ENCODE results near the gene TTL. TPM values are rescaled to one million over a fixed set of nuclear protein-coding genes. Genes with fewer than 3 reads are reported as not detected.

TTL gene
- total RNA-seq, 1 experiment from 2014 or later: 31.4 TPM

GRCh38 chr2:112483042-112483473, 1.1 kb downstream of the TTL start:
- Histone ChIP-seq H3K9ac (ENCODE audit: low read length) (peak overlapping the region; percentile 94), H3K4me3 (ENCODE audit: low read length) (peak overlapping the region; percentile 100), H3K9me3 (ENCODE audit: low read length) (no peaks in the 10 kb centered on the region), H3K79me2 (ENCODE audit: low read length) (peaks cover 58% of the 10 kb centered on the region), H3K27me3 (ENCODE audit: low read length) (no peaks in the 10 kb centered on the region), H3F3A (ENCODE audit: low read length, unreplicated experiment) (no peaks in the 10 kb centered on the region), H3K4me2 (ENCODE audit: low read length) (peak overlapping the region; percentile 99), H3K27ac (ENCODE audit: low read length) (peak overlapping the region; percentile 74), H3K9me2 (replicated peaks; ENCODE audit: low read length) (no peaks in the 10 kb centered on the region), H3K4me1 (ENCODE audit: insufficient read depth, low read length) (peaks cover 17% of the 10 kb centered on the region), H4K20me1 (ENCODE audit: low read length) (no peaks in the 10 kb centered on the region), H2AFZ (ENCODE audit: low read length) (peak overlapping the region; percentile 70), H3K36me3 (ENCODE audit: low read depth, low read length) (peaks cover 9% of the 10 kb centered on the region; the same call in 1 of the 2 replicates)
- intact Hi-C loops (cut with micrococcal nuclease): no loop called here
- ChIA-PET CTCF (interaction anchor here (0.6 to 0.7 kb wide), 2 partner anchors 9 to 101 kb away, joined by 12 to 16 read pairs; no protein-coding TSS in a partner anchor), POLR2A (ENCODE audit: unreplicated experiment) (interaction anchor here (0.6 kb wide), 1 partner anchor 161 kb away, joined by 5 read pairs; no protein-coding TSS in a partner anchor)
- no TSS peak for BruUV-seq (replicated peaks)
- ATAC-seq: peak; percentile 22; the same call in 1 of the 2 replicates
- TF ChIP-seq CTCF (conservative IDR thresholded peaks at IDR 0.05; ENCODE audit: low read depth, low read length) (no peak), EZH2 (IDR thresholded peaks at IDR 0.05; ENCODE audit: low read length, unreplicated experiment) (no peak), EZH2phosphoT487 (IDR thresholded peaks at IDR 0.05; ENCODE audit: borderline replicate concordance, low read length) (no peak)
- DNase-seq: peak; percentile 58

GRCh38 chr2:112483831-112484230, 1.9 kb downstream of the TTL start:
- ChIA-PET POLR2A (ENCODE audit: unreplicated experiment) (no interaction called here), CTCF (no interaction called here)
- Histone ChIP-seq H3K27ac (ENCODE audit: low read length) (peak overlapping the region; percentile 74), H2AFZ (ENCODE audit: low read length) (peak overlapping the region; percentile 70; the same call in 1 of the 2 replicates), H3K36me3 (ENCODE audit: low read depth, low read length) (peaks cover 9% of the 10 kb centered on the region; the same call in 1 of the 2 replicates), H4K20me1 (ENCODE audit: low read length) (no peaks in the 10 kb centered on the region), H3K9me2 (replicated peaks; ENCODE audit: low read length) (no peaks in the 10 kb centered on the region), H3K9ac (ENCODE audit: low read length) (peak overlapping the region; percentile 94; the same call in 1 of the 2 replicates), H3F3A (ENCODE audit: low read length, unreplicated experiment) (no peaks in the 10 kb centered on the region), H3K9me3 (ENCODE audit: low read length) (no peaks in the 10 kb centered on the region), H3K4me3 (ENCODE audit: low read length) (peak overlapping the region; percentile 100), H3K4me2 (ENCODE audit: low read length) (peak overlapping the region; percentile 99), H3K4me1 (ENCODE audit: insufficient read depth, low read length) (peaks cover 17% of the 10 kb centered on the region), H3K27me3 (ENCODE audit: low read length) (no peaks in the 10 kb centered on the region), H3K79me2 (ENCODE audit: low read length) (peaks cover 62% of the 10 kb centered on the region)
- no peak for ATAC-seq
- intact Hi-C loops (cut with micrococcal nuclease): no loop called here
- DNase-seq: peak; percentile 30
- no TSS peak for BruUV-seq (replicated peaks)
- TF ChIP-seq CTCF (conservative IDR thresholded peaks at IDR 0.05; ENCODE audit: low read depth, low read length) (no peak), EZH2phosphoT487 (IDR thresholded peaks at IDR 0.05; ENCODE audit: borderline replicate concordance, low read length) (no peak), EZH2 (IDR thresholded peaks at IDR 0.05; ENCODE audit: low read length, unreplicated experiment) (no peak)

- Histone ChIP-seq H3K36me3 (ENCODE audit: low read depth, low read length) (peaks cover 9% of the 10 kb centered on the region; the same call in 1 of the 2 replicates), H3K27ac (ENCODE audit: low read length) (no peak overlapping the region), H3K4me1 (ENCODE audit: insufficient read depth, low read length) (peaks cover 16% of the 10 kb centered on the region), H3K27me3 (ENCODE audit: low read length) (no peaks in the 10 kb centered on the region), H3K4me3 (ENCODE audit: low read length) (no peak overlapping the region), H2AFZ (ENCODE audit: low read length) (no peak overlapping the region), H3K9me3 (ENCODE audit: low read length) (no peaks in the 10 kb centered on the region), H3K79me2 (ENCODE audit: low read length) (peaks cover 73% of the 10 kb centered on the region), H3F3A (ENCODE audit: low read length, unreplicated experiment) (no peaks in the 10 kb centered on the region), H3K9me2 (replicated peaks; ENCODE audit: low read length) (no peaks in the 10 kb centered on the region), H3K9ac (ENCODE audit: low read length) (no peak overlapping the region), H4K20me1 (ENCODE audit: low read length) (no peaks in the 10 kb centered on the region), H3K4me2 (ENCODE audit: low read length) (no peak overlapping the region)
- ChIA-PET POLR2A (ENCODE audit: unreplicated experiment) (no interaction called here), CTCF (no interaction called here)
- TF ChIP-seq EZH2 (IDR thresholded peaks at IDR 0.05; ENCODE audit: low read length, unreplicated experiment): no peak
- no peak for TF ChIP-seq EZH2phosphoT487 (IDR thresholded peaks at IDR 0.05; ENCODE audit: borderline replicate concordance, low read length)
- TF ChIP-seq CTCF (conservative IDR thresholded peaks at IDR 0.05; ENCODE audit: low read depth, low read length): no peak
- intact Hi-C loops (cut with micrococcal nuclease): no loop called here
- no peak for ATAC-seq
- no peak for DNase-seq
- BruUV-seq (replicated peaks): no TSS peak
These were observed 3.9 kb downstream of the TTL start for GRCh38 chr2:112485849-112486248.
